Ovary (tissue), 9 donors: Measurements from ENCODE around the gene CENPN. TPM values are rescaled to one million over a fixed set of nuclear protein-coding genes. Genes with fewer than 3 reads are reported as not detected.

Experiments used
- DNase-seq, 5 donors: peaks; one replicate each; pipeline ENCODE4 v3.0.0-alpha.2; 2019 to 2020
- H3K27ac ChIP-seq, 2 donors: fragments of 200-600 bp; one replicate each; pipeline versions ENCODE4 v1.5.1 to v1.8.0; 2019 to 2022
- H3K27me3 ChIP-seq: fragments of 200-600 bp; one replicate; pipeline ENCODE4 v1.8.0; 2022
- H3K36me3 ChIP-seq: fragments of 200-600 bp; sonication (generic); one replicate; pipeline ENCODE4 v1.5.1; 2019
- H3K4me1 ChIP-seq: one replicate; pipeline ENCODE4 v1.8.1; 2013; ENCODE audit warnings: mild to moderate bottlenecking, moderate library complexity; ENCODE audit not compliant: insufficient read depth
- H3K4me3 ChIP-seq: fragments of 200-600 bp; sonication (generic); one replicate; pipeline ENCODE4 v1.5.1; 2017
- H3K9me3 ChIP-seq, 2 donors: fragments of 200-600 bp in 1 of 2; sonication (generic) in 1 of 2; one replicate each; pipeline versions ENCODE4 v1.5.1 to v1.8.1; 2013 to 2019; ENCODE audit warnings: mild to moderate bottlenecking in 1 of 2, moderate library complexity in 1 of 2
- EP300 ChIP-seq: sonication (generic); formaldehyde crosslinking; IDR thresholded peaks from one replicate; pipeline ENCODE4 v1.6.1; 2017; ENCODE audit warnings: antibody characterized with exemption
- POLR2A ChIP-seq: fragments of 450-650 bp; IDR thresholded peaks from one replicate; pipeline ENCODE4 v1.6.1; 2017; ENCODE audit warnings: antibody characterized with exemption, mild to moderate bottlenecking, moderate library complexity
- WGBS, 3 donors: extraction: QIAGEN DNeasy Blood & Tissue Kit in 1 of 3; methylation state at CpG; one replicate each; pipeline versions ENCODE4 v1.1.5 to v1.1.7; 2013 to 2017; 5-methylcytosine and 5-hydroxymethylcytosine counted together
- intact Hi-C, 4 donors: fragments of 100-400 bp; cut with DNase I; formaldehyde crosslinking; loops; one replicate each; pipeline versions ENCODE4 v1.11.0 to v1.15.1; 2022 to 2023
- polyA plus RNA-seq, 2 donors: library from polyadenylated mRNA; stranded (reverse); fragments of 200-250 nt in 1 of 2; fragments of 350-450 nt in 1 of 2; fragmentation: Illumina TruSeq in 1 of 2; extraction: RNeasy Lipid Tissue Mini Kit (QIAGEN cat#74804) in 1 of 2; gene quantifications; one replicate each; pipeline ENCODE4 v1.2.3, GENCODE V29; 2013 to 2014
- small RNA-seq: library from RNA; depleted of rRNA; stranded (forward); fragments of <200 nt; gene quantifications from one replicate; pipeline ENCODE3, GENCODE V24; 2016
- total RNA-seq, 7 donors: library from RNA; depleted of rRNA in 2 of 7; stranded (reverse); fragments of >200 nt in 2 of 7; fragmentation: NEBNext Ultra II Directional in 3 of 7; extraction: Animal tissue kit (Norgen Biotek cat#: 25700) in 3 of 7; gene quantifications; one replicate each; pipeline versions ENCODE4 v1.1.0 to v1.2.4, GENCODE V29; 2016 to 2023
- TF ChIP-seq, protein P1 (sequence below), 3 donors: fragments of 450-650 bp in 2 of 3; fragments of 200-600 bp in 1 of 3; IDR thresholded peaks; one replicate each; pipeline versions ENCODE4 v1.5.1 to v1.8.0; 2016 to 2022; ENCODE audit warnings: antibody characterized with exemption in 3 of 3, mild to moderate bottlenecking in 1 of 3
- donor health status: DM: no; HTN: no; CAD: no; lungs with moderate emphysema.
- donor health status: DM: no; HTN: no; CAD: no.
- donor health status: Bipolar disorder and iron deficiency.
- donor health status: DM: yes; HTN: yes; CAD: no.
- donor health status: DM: no; HTN: no; CAD: no.
- donor health status: DM: yes; HTN: yes; CAD: no.

Gene CENPN
- total and polyA plus RNA-seq, 9 donors: 1.4 to 8.2 (median 2.8) TPM

DNA sequence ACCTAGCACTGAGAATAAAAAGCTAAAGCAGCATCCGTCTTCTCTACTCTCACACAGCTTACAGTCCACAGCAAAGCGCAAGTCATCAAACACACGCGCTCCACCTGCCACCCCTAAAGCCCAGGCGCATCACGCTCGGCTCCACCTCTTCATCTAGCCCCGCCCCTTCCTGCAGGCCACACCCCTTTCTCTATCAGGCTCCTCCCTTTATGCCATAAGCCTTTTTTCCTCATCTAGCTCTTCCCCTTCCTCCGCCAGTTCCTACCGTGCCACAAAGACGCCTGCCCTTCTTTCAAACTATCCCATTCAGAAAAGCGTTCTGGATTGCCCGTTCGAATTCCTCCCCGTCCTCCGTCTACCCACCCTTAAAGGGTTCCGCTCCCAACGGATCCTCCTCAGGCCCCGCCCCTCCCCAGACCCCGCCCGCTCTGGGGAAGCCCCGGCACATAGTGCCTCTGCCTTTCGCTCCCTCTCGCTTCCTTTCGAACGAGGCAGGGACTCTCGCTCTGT lies 69.6 kb downstream of the CENPN start:
- intact Hi-C loops: loop anchor here in 1 of 4 donors (2.0 kb wide), 1 partner anchor 70 kb away; the partner anchor contains the start of genes CENPN and CMC2

GRCh38 chr16:81077076-81077940 lies 70.3 kb downstream of the CENPN start, which contains the start of gene C16orf46:
TSS of gene C16orf46 (minus strand) at chr16:81077238. CDS start at chr16:81063955, 13,283 bp downstream.
- Histone ChIP-seq H3K4me3 (peak within 1 kb of the TSS; percentile 84), H3K4me1 (no peaks in the 10 kb centered on the region), H3K27me3 (no peaks in the 10 kb centered on the region), H3K9me3 (no peaks in the 10 kb centered on the region), H3K27ac (peak within 1 kb of the TSS; percentile 58 to 98), H3K36me3 (no peaks in the 10 kb centered on the region)
- intact Hi-C loops: loop anchor here in 1 of 4 donors (2.0 kb wide), 1 partner anchor 71 kb away; the partner anchor contains the start of genes CENPN and CMC2
- peak; percentile 95 for TF ChIP-seq POLR2A
- TF ChIP-seq, protein P1, sequence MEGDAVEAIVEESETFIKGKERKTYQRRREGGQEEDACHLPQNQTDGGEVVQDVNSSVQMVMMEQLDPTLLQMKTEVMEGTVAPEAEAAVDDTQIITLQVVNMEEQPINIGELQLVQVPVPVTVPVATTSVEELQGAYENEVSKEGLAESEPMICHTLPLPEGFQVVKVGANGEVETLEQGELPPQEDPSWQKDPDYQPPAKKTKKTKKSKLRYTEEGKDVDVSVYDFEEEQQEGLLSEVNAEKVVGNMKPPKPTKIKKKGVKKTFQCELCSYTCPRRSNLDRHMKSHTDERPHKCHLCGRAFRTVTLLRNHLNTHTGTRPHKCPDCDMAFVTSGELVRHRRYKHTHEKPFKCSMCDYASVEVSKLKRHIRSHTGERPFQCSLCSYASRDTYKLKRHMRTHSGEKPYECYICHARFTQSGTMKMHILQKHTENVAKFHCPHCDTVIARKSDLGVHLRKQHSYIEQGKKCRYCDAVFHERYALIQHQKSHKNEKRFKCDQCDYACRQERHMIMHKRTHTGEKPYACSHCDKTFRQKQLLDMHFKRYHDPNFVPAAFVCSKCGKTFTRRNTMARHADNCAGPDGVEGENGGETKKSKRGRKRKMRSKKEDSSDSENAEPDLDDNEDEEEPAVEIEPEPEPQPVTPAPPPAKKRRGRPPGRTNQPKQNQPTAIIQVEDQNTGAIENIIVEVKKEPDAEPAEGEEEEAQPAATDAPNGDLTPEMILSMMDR (IDR thresholded peaks at IDR 0.05): no peak
- peak; percentile 32 for TF ChIP-seq EP300
- DNase-seq: peak; percentile 98 to 99 (median 98)
- WGBS, 3 donors: 9 to 12% (median 11%) methylated on average over 48 to 59 of the region's 59 CpGs

More for the DNA sequence above, 69.6 kb downstream of the CENPN start:
- Histone ChIP-seq H3K4me3 (peak overlapping the region; percentile 84), H3K9me3 (no peaks in the 10 kb centered on the region), H3K36me3 (no peaks in the 10 kb centered on the region), H3K27ac (peak overlapping the region; percentile 58 to 98), H3K4me1 (no peaks in the 10 kb centered on the region), H3K27me3 (no peaks in the 10 kb centered on the region)
- WGBS, 3 donors: 1% methylated on average over 27 of the region's 27 CpGs
- TF ChIP-seq EP300: no peak
- TF ChIP-seq POLR2A: no peak
- peak; percentile 90 to 94 (median 93) for DNase-seq

- no peaks in the 10 kb centered on the region for H3K36me3 ChIP-seq
- WGBS, 3 donors: 82 to 92% (median 90%) methylated on average over 1 of the region's 1 CpG
- intact Hi-C loops: no loop called here
- no peaks in the 10 kb centered on the region for H3K9me3 ChIP-seq
- H3K27me3 ChIP-seq: no peaks in the 10 kb centered on the region
- no peaks in the 10 kb centered on the region for H3K4me1 ChIP-seq
- no peak for DNase-seq
- TF ChIP-seq POLR2A (no peak), EP300 (no peak)
- TF ChIP-seq, protein P1 (IDR thresholded peaks at IDR 0.05): no peak
- H3K4me3 ChIP-seq: no peak overlapping the region
- no peak overlapping the region for H3K27ac ChIP-seq
These were observed 73.2 kb downstream of the CENPN start for GRCh38 chr16:81080233-81080632.

- Histone ChIP-seq H3K9me3 (no peaks in the 10 kb centered on the region), H3K4me3 (no peak overlapping the region), H3K4me1 (no peaks in the 10 kb centered on the region), H3K27me3 (no peaks in the 10 kb centered on the region), H3K36me3 (no peaks in the 10 kb centered on the region), H3K27ac (no peak overlapping the region)
- 96% methylated on average over 4 of the region's 4 CpGs for WGBS, 3 donors
- intact Hi-C loops: no loop called here
- no peak for DNase-seq
- no peak for TF ChIP-seq EP300
- TF ChIP-seq POLR2A: no peak
- TF ChIP-seq, protein P1 (IDR thresholded peaks at IDR 0.05): no peak
These were observed 74.0 kb downstream of the CENPN start for GRCh38 chr16:81081014-81081413.

Small RNAs within 50 kb of the gene (small RNA-seq; reads per million reads assigned to genes)
- not detected for gene AC092718.3

Other genes starting within 250 kb of the CENPN start
- gene CDYL2, start 202.6 kb upstream of the CENPN start, total RNA-seq: 1 to 10 TPM in 6 of 7 donors, under 1 TPM in 1; 0.48 to 4.4 (median 2.4) TPM
- 1 to 10 TPM in 1 of 2 donors, under 1 TPM in 1; 0.61 to 1.8 TPM for gene CDYL2, start 202.6 kb upstream of the CENPN start, polyA plus RNA-seq
- gene CMC2, start 329 bp upstream of the CENPN start, total RNA-seq: 10 to 100 TPM; 19.1 to 41.1 (median 25.9) TPM
- 10 to 100 TPM; 24.3 to 39.6 TPM for gene CMC2, start 329 bp upstream of the CENPN start, polyA plus RNA-seq
- gene ATMIN, start 28.6 kb downstream of the CENPN start, total RNA-seq: 10 to 100 TPM; 19.2 to 35.0 (median 33.8) TPM
- 10 to 100 TPM; 15.6 to 39.5 TPM for gene ATMIN, start 28.6 kb downstream of the CENPN start, polyA plus RNA-seq
- 1 to 10 TPM in 4 of 7 donors, under 1 TPM in 2, not detected in 1; 0.36 to 3.8 (median 1.1) TPM for gene C16orf46, start 70.0 kb downstream of the CENPN start, total RNA-seq
- gene C16orf46, start 70.0 kb downstream of the CENPN start, polyA plus RNA-seq: under 1 TPM; 0.37 to 0.44 TPM
- 10 to 100 TPM; 13.7 to 45.0 (median 26.2) TPM for gene GCSH, start 89.2 kb downstream of the CENPN start, total RNA-seq
- gene GCSH, start 89.2 kb downstream of the CENPN start, polyA plus RNA-seq: 10 to 100 TPM; 24.6 to 38.6 TPM
- 1 to 10 TPM in 2 of 7 donors, under 1 TPM in 5; 0.45 to 2.5 (median 0.83) TPM for gene BCO1, start 231.5 kb downstream of the CENPN start, total RNA-seq
- gene BCO1, start 231.5 kb downstream of the CENPN start, polyA plus RNA-seq: 1 to 10 TPM; 1.0 to 1.1 TPM